Stomach (tissue), 9 donors: ENCODE results near the gene HOOK2. TPM values are rescaled to one million over a fixed set of nuclear protein-coding genes. Genes with fewer than 3 reads are reported as not detected.
A peak's percentile ranks its signal among the peaks of the same experiment; 100 is the strongest.

ENCODE experiments used
- DNase-seq, 2 donors: peaks; one replicate each; pipeline versions ENCODE4 v3.0.0 to v3.0.0-alpha.2; 2013 to 2019
- H3K27ac ChIP-seq, 5 donors: fragments of 200-600 bp in 4 of 5; sonication (generic) in 4 of 5; one replicate each; pipeline ENCODE4 v1.5.1; 2013 to 2019; ENCODE audit warnings: mild to moderate bottlenecking in 1 of 5, moderate library complexity in 1 of 5
- H3K27me3 ChIP-seq, 3 donors: fragments of 200-600 bp; sonication (generic); one replicate each; pipeline ENCODE4 v1.5.1; 2017 to 2019; ENCODE audit warnings: mixed run types in 1 of 3
- H3K36me3 ChIP-seq, 4 donors: fragments of 200-600 bp; sonication (generic); 1 replicate in 3 of 4; 2 replicates in 1 of 4; pipeline ENCODE4 v1.5.1; 2016 to 2019
- H3K4me1 ChIP-seq, 4 donors: fragments of 200-600 bp; sonication (generic); one replicate each; pipeline ENCODE4 v1.5.1; 2016 to 2019
- H3K4me3 ChIP-seq, 4 donors: fragments of 200-600 bp; sonication (generic) in 3 of 4; one replicate each; pipeline ENCODE4 v1.5.1; 2016 to 2019; ENCODE audit warnings: mild to moderate bottlenecking in 1 of 4
- H3K9me3 ChIP-seq, 4 donors: fragments of 200-600 bp; sonication (generic); one replicate each; pipeline ENCODE4 v1.5.1; 2016 to 2019
- CTCF ChIP-seq, 7 experiments: fragments of 450-650 bp in 4 of 7; fragments of 200-600 bp in 3 of 7; sonication (generic) in 3 of 7; IDR thresholded peaks; one replicate each; pipeline ENCODE4 v1.5.1; 2016 to 2019; ENCODE audit warnings: antibody characterized with exemption in 7 of 7, control low read depth in 2 of 7, mild to moderate bottlenecking in 1 of 7
- EP300 ChIP-seq: sonication (generic); formaldehyde crosslinking; IDR thresholded peaks from one replicate; pipeline ENCODE4 v1.6.1; 2017; ENCODE audit warnings: antibody characterized with exemption
- POLR2A ChIP-seq, 4 donors: fragments of 450-650 bp; IDR thresholded peaks; one replicate each; pipeline ENCODE4 v1.6.1; 2016; ENCODE audit warnings: antibody characterized with exemption in 4 of 4, control low read depth in 2 of 4, mild to moderate bottlenecking in 1 of 4, moderate library complexity in 1 of 4
- POLR2AphosphoS5 ChIP-seq, 3 donors: sonication (generic); formaldehyde crosslinking; IDR thresholded peaks; one replicate each; pipeline ENCODE4 v1.6.1; 2016; ENCODE audit warnings: antibody characterized with exemption in 3 of 3
- WGBS, 5 donors: extraction: QIAGEN DNeasy Blood & Tissue Kit in 3 of 5; methylation state at CpG; one replicate each; pipeline versions ENCODE4 v1.1.5 to v1.1.7; 2013 to 2018; 5-methylcytosine and 5-hydroxymethylcytosine counted together
- intact Hi-C: fragments of 100-400 bp; cut with DNase I; formaldehyde crosslinking; loops from one replicate; pipeline ENCODE4 v1.15.1; 2023; ENCODE audit warnings: low total_unique reads
- polyA plus RNA-seq, 3 donors: library from polyadenylated mRNA; stranded (reverse); fragments of 200-250 nt; gene quantifications; one replicate each; pipeline ENCODE4 v1.2.3, GENCODE V29; 2013
- total RNA-seq, 5 donors: library from RNA; depleted of rRNA; stranded (reverse); fragments of >200 nt; gene quantifications; one replicate each; pipeline versions ENCODE4 v1.1.0 to v1.2.3, GENCODE V29; 2014 to 2016
- donor health status: healthy with polysubstance abuse.
- donor health status: Bipolar disorder and iron deficiency.
- donor health status: healthy.

Gene HOOK2
- total and polyA plus RNA-seq, 8 donors, result 30.1 to 797 (median 70.4) TPM

GRCh38 chr19:12733369-12734214, 41.8 kb downstream of the HOOK2 start:
- DNase-seq, result peak in 1 of 2 donors; percentile 62
- peaks cover 39 to 70% (median 55%) of the 10 kb centered on the region in 4 donors for H3K4me1 ChIP-seq

GRCh38 chr19:12731337-12731736, 44.0 kb downstream of the HOOK2 start:
- peaks cover 23 to 46% (median 43%) of the 10 kb centered on the region in 4 donors for H3K36me3 ChIP-seq
- H3K9me3 ChIP-seq, result no peaks in the 10 kb centered on the region
- H3K4me3 ChIP-seq, result peak overlapping the region in 1 of 4 donors; percentile 3
- 88 to 93% (median 90%) methylated on average over 19 to 24 of the region's 24 CpGs for WGBS, 5 donors
- no peak overlapping the region for H3K27ac ChIP-seq
- intact Hi-C loops, result no loop called here
- no peaks in the 10 kb centered on the region for H3K27me3 ChIP-seq
- peaks cover 28 to 54% (median 39%) of the 10 kb centered on the region in 4 donors for H3K4me1 ChIP-seq
- DNase-seq, result no peak
- no peak for TF ChIP-seq CTCF (IDR thresholded peaks at IDR 0.05)
- no peak for TF ChIP-seq EP300
- TF ChIP-seq POLR2A (IDR thresholded peaks at IDR 0.05), result no peak
- no peak for TF ChIP-seq POLR2AphosphoS5 (IDR thresholded peaks at IDR 0.05)

More at GRCh38 chr19:12733369-12734214, 41.8 kb downstream of the HOOK2 start:
- WGBS, 5 donors, result 0 to 2% (median 1%) methylated on average over 15 of the region's 15 CpGs
- H3K27ac ChIP-seq, result peak overlapping the region; percentile 89 to 97 (median 94)
- no peak for TF ChIP-seq CTCF (IDR thresholded peaks at IDR 0.05)
- no peak for TF ChIP-seq POLR2AphosphoS5 (IDR thresholded peaks at IDR 0.05)
- TF ChIP-seq EP300, result no peak
- TF ChIP-seq POLR2A (IDR thresholded peaks at IDR 0.05), result no peak
- H3K9me3 ChIP-seq, result no peaks in the 10 kb centered on the region
- intact Hi-C loops, result no loop called here
- no peaks in the 10 kb centered on the region for H3K27me3 ChIP-seq
- peak overlapping the region; percentile 86 to 98 (median 92) for H3K4me3 ChIP-seq
- peaks cover 23 to 36% (median 33%) of the 10 kb centered on the region in 4 donors for H3K36me3 ChIP-seq

GRCh38 chr19:12730064-12730463, 45.3 kb downstream of the HOOK2 start:
- peaks cover 22 to 42% (median 30%) of the 10 kb centered on the region in 4 donors for H3K4me1 ChIP-seq
- 72 to 86% (median 82%) methylated on average over 3 of the region's 3 CpGs for WGBS, 5 donors
- H3K27ac ChIP-seq, result no peak overlapping the region
- H3K4me3 ChIP-seq, result no peak overlapping the region
- intact Hi-C loops, result no loop called here
- TF ChIP-seq POLR2AphosphoS5 (IDR thresholded peaks at IDR 0.05), result no peak
- no peak for TF ChIP-seq EP300
- TF ChIP-seq POLR2A (IDR thresholded peaks at IDR 0.05), result no peak
- no peak for TF ChIP-seq CTCF (IDR thresholded peaks at IDR 0.05)
- peaks cover 23 to 46% (median 43%) of the 10 kb centered on the region in 4 donors for H3K36me3 ChIP-seq
- no peak for DNase-seq
- no peaks in the 10 kb centered on the region for H3K27me3 ChIP-seq
- no peaks in the 10 kb centered on the region for H3K9me3 ChIP-seq

- TF ChIP-seq POLR2AphosphoS5 (IDR thresholded peaks at IDR 0.05) (no peak), POLR2A (IDR thresholded peaks at IDR 0.05) (no peak), EP300 (no peak), CTCF (IDR thresholded peaks at IDR 0.05) (no peak)
- H3K36me3 ChIP-seq, result peaks cover 23 to 46% (median 43%) of the 10 kb centered on the region in 4 donors
- H3K27ac ChIP-seq, result no peak overlapping the region
- peaks cover 20 to 47% (median 33%) of the 10 kb centered on the region in 4 donors for H3K4me1 ChIP-seq
- H3K27me3 ChIP-seq, result no peaks in the 10 kb centered on the region
- 95 to 99% (median 96%) methylated on average over 8 to 9 of the region's 9 CpGs for WGBS, 5 donors
- intact Hi-C loops, result no loop called here
- no peaks in the 10 kb centered on the region for H3K9me3 ChIP-seq
- DNase-seq, result no peak
- no peak overlapping the region for H3K4me3 ChIP-seq
Measured at GRCh38 chr19:12727745-12728433, 47.5 kb downstream of the HOOK2 start.
